H4 (cell line): ENCODE data around the gene GBF1. TPM values are rescaled to one million over a fixed set of nuclear protein-coding genes. Genes with fewer than 3 reads are reported as not detected.

Source experiments
- DNase-seq: peaks from one replicate; pipeline ENCODE4 v3.0.0-alpha.2; 2015; ENCODE audit warnings: low spot score
- total RNA-seq: library from RNA; depleted of rRNA; stranded (reverse); fragments of >200 nt; shearing (Covaris generic); gene quantifications from 2 replicates; pipeline ENCODE4 v1.2.3, GENCODE V29; 2014; rRNA removed

GBF1 gene
- total RNA-seq, 1 experiment from 2014 or later = 30.1 TPM

GRCh38 chr10:102424145-102424544 lies 178.8 kb downstream of the GBF1 start:
- DNase-seq = no peak

DNA sequence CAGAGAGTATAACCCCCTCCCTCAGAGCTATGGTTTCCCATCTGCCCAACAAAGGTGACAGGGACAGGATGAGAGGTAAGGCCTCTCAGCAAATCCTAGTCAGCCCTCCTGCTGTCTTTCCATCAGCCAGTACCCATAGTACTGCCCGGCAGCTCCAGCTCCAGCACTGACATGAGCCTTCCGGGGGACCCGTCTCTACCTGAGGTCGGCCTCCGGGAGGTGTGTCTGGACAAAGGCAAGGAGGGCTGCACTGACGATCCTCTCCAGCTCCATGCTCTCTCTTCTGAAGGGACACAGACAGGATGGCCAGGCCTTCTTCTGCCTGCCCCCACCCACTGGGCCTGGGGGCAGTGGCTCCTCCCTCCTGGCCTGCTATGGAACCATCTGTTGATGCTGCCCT lies 179.6 kb downstream of the GBF1 start:
- DNase-seq = no peak

DNA sequence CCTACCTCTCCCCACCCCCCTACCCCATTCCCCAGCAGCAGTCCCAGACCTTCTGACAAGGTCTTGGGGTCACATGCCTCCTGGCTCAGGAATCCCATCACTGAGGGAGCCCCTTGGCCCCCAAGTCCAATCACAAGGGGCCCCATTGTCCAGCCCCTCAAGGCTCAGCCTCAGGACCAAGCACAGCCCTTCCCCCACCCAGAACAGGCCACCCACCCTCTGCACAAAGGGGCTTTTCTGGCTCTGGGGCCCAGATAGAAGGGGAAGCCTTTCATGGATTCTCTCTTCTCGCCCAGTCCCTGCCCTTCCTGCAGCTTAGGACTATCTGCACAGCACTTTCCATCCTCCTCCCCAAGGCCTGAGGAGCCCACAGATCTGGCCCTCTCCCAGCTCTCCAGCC lies 180.1 kb downstream of the GBF1 start:
- no peak for DNase-seq

DNA sequence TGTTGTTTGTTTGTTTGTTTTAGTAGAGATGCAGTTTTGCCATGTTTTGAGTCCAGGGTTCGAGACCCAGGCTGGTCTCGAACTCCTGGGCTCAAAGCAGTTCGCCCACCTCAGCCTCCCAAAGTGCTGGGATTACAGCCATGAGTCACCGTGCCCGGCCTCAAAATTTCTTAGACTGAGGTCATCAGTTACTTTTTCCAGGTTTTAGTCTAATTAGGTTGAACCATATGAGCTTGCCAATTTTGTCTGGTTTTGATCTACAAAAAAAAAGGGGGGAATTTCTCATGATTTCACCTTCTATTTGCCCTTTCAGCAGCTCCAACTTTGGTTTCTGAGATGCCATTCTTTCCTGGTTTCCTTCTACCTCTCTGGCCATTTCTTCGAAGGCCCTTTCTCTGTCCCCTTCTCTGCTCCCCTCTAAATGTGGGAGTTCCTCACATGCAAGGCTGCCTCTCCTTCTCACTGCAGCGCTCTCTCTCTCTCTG lies 181.5 kb downstream of the GBF1 start:
- no peak for DNase-seq

DNA sequence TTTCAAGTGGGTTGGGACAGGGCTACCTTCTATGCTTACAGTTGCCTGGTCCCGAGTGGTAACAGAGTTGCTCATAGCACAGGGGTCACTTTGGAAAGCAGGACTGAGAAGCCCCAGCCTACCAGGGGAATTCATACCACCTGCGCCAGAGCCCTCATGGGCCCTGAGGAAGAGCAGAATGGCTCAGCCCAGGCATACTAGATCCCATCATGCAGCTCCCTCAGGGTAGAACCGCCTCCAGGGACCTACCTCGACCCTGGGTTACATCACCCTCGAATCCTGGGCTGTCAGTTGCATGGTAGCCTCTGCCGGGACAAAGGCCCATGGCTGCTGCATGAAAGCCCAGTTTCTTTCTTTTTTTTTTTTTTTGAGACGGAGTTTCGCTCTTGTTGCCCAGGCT lies 184.1 kb downstream of the GBF1 start:
- no peak for DNase-seq

GRCh38 chr10:102431452-102432124 lies 186.3 kb downstream of the GBF1 start:
- DNase-seq = no peak

Other genes with a start within 250 kb of the GBF1 start
- gene ARMH3, start 189.4 kb upstream of the GBF1 start, total RNA-seq = 3.1 and 6.3 TPM in 2 replicates
- 6.3 and 16.8 TPM in 2 replicates for gene HPS6, start 180.2 kb upstream of the GBF1 start, total RNA-seq
- gene LDB1, start 125.2 kb upstream of the GBF1 start, total RNA-seq = 16.8 and 31.3 TPM in 2 replicates
- 12.8 and 14.7 TPM in 2 replicates for gene PPRC1, start 112.5 kb upstream of the GBF1 start, total RNA-seq
- gene NOLC1, start 93.1 kb upstream of the GBF1 start, total RNA-seq = 55.3 and 72.3 TPM in 2 replicates
- gene ELOVL3, start 19.2 kb upstream of the GBF1 start, total RNA-seq = not detected in 2 replicates
- gene PITX3, start 4.0 kb upstream of the GBF1 start, total RNA-seq = not detected in 2 replicates
- gene NFKB2, start 150.2 kb downstream of the GBF1 start, total RNA-seq = 6.1 and 6.7 TPM in 2 replicates
- gene PSD, start 173.3 kb downstream of the GBF1 start, total RNA-seq = 0.06 TPM in 1 of 2 replicates, not detected in the other
- 7.3 and 10.3 TPM in 2 replicates for gene FBXL15, start 175.3 kb downstream of the GBF1 start, total RNA-seq
- 47.4 and 64.5 TPM in 2 replicates for gene CUEDC2, start 187.0 kb downstream of the GBF1 start, total RNA-seq
- gene C10orf95, start 206.0 kb downstream of the GBF1 start, total RNA-seq = not detected in 2 replicates